Measurements from ENCODE around the gene MAPT.
"Not testable (repeated sequence)": the region's sequence is repeated elsewhere in the genome, so short reads cannot be mapped to it uniquely, and the experiment has no call there.

Gene MAPT

DNA sequence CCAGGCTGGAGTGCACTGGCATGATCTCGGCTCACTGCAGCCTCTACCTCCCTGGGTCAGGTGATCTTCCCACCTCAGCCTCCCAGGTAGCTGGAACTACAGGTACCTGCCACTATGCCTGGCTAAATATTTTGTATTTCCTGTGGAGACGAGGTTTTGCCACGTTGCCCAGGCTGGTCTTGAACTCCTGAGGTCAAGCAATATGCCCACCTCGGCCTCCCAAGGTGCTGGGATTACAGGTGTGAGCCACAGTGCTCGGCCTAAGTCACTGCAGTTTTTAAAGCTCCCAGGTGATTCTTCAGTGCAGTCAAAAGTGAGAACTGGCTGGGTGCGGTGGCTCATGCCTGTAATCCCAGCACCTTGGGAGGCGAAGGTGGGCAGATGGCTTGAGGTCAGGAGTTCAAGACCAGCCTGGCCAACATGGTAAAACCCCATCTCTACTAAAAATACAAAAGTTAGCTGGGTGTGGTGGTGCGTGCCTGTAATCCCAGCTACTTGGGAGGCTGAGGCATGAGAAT lies 125.1 kb downstream of the MAPT start:
- not testable (repeated sequence) for DNase-seq

DNA sequence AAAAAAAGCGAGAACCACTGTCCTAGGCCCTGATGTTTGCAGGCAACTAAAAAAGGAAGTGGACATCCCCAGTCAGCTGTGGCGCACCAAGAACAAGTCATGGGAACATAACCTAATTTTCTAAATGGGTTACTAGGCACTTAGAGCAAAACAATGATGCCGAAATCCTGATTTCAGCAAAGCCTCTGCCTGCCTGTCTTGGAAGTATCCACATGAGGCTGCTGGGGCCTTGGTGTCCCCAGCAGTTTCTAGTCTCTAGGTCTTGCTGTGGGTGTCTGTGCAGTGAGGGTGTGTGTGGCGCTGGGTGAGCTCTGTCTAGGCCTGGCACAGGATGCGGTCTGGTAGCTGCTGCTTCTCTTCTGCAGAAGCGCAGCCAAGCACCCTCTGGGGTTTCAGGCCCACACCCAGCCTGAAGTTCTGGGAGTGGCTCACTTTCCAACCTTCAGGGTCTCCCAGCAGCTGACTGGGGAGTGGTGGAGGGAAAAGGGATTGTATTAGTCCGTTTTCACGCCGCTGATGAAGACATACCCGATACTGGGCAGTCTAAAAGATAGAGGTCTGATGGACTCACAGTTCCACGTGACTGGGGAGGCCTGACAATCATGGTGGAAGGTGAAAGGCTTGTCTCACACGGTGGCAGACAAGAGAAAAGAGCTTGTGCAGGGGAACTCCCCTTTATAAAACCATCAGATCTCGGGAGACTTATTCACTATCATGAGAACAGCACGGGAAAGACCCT lies 125.8 kb downstream of the MAPT start:
- DNase-seq, result no peak

DNA sequence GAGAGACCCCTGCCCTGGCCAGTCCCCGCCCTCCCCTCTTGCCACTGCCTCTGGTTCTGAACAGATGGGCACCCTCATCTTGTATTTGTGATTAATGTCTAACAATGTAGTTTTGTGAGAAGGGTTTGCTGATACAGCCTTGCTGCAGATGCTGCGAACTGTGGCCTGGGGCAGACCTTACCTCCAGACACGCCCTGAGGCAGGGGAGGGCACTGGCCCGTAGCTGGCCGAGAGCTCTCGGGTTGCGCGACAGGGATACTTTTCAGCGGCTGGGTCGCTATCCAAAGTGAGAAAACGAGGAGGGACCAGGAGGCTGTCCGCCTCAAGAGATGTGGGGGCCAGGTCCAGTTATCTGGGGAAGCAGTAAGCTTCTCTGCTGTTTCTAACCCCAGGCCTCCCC lies 126.6 kb downstream of the MAPT start:
- no peak for DNase-seq

DNA sequence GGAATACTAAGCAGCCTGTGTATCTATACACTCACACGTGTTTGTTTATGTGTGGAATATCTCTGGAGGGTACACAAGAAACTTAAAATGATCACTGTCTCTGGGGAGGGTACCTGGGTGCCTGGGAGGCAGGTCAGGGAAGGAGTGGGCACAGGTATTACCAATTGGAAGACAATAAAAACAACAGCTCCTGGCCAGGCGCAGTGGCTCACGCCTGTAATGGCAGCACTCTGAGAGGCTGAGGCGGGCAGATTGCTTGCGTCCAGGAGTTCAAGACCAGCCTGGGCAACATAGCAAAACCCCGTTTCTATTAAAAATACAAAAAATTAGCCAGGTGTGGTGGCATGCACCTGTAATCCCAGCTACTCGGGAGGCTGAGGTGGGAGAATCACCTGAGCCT lies 129.0 kb downstream of the MAPT start:
- DNase-seq, result not testable (repeated sequence)

DNA sequence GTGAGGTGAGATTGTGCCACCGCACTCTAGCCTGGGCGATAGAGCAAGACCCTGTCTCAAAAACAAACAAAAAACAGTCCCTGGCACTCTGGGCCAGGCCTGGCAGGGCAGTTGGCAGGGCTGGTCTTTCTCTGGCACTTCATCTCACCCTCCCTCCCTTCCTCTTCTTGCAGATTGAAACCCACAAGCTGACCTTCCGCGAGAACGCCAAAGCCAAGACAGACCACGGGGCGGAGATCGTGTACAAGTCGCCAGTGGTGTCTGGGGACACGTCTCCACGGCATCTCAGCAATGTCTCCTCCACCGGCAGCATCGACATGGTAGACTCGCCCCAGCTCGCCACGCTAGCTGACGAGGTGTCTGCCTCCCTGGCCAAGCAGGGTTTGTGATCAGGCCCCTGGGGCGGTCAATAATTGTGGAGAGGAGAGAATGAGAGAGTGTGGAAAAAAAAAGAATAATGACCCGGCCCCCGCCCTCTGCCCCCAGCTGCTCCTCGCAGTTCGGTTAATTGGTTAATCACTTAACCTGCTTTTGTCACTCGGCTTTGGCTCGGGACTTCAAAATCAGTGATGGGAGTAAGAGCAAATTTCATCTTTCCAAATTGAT lies 129.5 kb downstream of the MAPT start:
- DNase-seq, result no peak

DNA sequence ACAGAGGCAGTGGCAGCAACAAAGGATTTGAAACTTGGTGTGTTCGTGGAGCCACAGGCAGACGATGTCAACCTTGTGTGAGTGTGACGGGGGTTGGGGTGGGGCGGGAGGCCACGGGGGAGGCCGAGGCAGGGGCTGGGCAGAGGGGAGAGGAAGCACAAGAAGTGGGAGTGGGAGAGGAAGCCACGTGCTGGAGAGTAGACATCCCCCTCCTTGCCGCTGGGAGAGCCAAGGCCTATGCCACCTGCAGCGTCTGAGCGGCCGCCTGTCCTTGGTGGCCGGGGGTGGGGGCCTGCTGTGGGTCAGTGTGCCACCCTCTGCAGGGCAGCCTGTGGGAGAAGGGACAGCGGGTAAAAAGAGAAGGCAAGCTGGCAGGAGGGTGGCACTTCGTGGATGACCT lies 130.2 kb downstream of the MAPT start:
- DNase-seq, result no peak

DNA sequence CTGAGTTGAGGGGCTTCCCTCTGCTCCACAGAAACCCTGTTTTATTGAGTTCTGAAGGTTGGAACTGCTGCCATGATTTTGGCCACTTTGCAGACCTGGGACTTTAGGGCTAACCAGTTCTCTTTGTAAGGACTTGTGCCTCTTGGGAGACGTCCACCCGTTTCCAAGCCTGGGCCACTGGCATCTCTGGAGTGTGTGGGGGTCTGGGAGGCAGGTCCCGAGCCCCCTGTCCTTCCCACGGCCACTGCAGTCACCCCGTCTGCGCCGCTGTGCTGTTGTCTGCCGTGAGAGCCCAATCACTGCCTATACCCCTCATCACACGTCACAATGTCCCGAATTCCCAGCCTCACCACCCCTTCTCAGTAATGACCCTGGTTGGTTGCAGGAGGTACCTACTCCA lies 130.7 kb downstream of the MAPT start:
- DNase-seq, result no peak

DNA sequence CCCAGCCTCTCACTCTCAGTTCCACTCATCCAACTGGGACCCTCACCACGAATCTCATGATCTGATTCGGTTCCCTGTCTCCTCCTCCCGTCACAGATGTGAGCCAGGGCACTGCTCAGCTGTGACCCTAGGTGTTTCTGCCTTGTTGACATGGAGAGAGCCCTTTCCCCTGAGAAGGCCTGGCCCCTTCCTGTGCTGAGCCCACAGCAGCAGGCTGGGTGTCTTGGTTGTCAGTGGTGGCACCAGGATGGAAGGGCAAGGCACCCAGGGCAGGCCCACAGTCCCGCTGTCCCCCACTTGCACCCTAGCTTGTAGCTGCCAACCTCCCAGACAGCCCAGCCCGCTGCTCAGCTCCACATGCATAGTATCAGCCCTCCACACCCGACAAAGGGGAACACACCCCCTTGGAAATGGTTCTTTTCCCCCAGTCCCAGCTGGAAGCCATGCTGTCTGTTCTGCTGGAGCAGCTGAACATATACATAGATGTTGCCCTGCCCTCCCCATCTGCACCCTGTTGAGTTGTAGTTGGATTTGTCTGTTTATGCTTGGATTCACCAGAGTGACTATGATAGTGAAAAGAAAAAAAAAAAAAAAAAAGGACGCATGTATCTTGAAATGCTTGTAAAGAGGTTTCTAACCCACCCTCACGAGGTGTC lies 131.3 kb downstream of the MAPT start:
- DNase-seq, result no peak

DNA sequence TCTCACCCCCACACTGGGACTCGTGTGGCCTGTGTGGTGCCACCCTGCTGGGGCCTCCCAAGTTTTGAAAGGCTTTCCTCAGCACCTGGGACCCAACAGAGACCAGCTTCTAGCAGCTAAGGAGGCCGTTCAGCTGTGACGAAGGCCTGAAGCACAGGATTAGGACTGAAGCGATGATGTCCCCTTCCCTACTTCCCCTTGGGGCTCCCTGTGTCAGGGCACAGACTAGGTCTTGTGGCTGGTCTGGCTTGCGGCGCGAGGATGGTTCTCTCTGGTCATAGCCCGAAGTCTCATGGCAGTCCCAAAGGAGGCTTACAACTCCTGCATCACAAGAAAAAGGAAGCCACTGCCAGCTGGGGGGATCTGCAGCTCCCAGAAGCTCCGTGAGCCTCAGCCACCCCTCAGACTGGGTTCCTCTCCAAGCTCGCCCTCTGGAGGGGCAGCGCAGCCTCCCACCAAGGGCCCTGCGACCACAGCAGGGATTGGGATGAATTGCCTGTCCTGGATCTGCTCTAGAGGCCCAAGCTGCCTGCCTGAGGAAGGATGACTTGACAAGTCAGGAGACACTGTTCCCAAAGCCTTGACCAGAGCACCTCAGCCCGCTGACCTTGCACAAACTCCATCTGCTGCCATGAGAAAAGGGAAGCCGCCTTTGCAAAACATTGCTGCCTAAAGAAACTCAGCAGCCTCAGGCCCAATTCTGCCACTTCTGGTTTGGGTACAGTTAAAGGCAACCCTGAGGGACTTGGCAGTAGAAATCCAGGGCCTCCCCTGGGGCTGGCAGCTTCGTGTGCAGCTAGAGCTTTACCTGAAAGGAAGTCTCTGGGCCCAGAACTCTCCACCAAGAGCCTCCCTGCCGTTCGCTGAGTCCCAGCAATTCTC lies 132.1 kb downstream of the MAPT start:
- DNase-seq, result no peak

DNA sequence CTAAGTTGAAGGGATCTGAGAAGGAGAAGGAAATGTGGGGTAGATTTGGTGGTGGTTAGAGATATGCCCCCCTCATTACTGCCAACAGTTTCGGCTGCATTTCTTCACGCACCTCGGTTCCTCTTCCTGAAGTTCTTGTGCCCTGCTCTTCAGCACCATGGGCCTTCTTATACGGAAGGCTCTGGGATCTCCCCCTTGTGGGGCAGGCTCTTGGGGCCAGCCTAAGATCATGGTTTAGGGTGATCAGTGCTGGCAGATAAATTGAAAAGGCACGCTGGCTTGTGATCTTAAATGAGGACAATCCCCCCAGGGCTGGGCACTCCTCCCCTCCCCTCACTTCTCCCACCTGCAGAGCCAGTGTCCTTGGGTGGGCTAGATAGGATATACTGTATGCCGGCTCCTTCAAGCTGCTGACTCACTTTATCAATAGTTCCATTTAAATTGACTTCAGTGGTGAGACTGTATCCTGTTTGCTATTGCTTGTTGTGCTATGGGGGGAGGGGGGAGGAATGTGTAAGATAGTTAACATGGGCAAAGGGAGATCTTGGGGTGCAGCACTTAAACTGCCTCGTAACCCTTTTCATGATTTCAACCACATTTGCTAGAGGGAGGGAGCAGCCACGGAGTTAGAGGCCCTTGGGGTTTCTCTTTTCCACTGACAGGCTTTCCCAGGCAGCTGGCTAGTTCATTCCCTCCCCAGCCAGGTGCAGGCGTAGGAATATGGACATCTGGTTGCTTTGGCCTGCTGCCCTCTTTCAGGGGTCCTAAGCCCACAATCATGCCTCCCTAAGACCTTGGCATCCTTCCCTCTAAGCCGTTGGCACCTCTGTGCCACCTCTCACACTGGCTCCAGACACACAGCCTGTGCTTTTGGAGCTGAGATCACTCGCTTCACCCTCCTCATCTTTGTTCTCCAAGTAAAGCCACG lies 133.0 kb downstream of the MAPT start:
- peak; percentile 26 for DNase-seq

DNA sequence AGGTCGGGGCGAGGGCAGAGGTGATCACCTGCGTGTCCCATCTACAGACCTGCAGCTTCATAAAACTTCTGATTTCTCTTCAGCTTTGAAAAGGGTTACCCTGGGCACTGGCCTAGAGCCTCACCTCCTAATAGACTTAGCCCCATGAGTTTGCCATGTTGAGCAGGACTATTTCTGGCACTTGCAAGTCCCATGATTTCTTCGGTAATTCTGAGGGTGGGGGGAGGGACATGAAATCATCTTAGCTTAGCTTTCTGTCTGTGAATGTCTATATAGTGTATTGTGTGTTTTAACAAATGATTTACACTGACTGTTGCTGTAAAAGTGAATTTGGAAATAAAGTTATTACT lies 133.6 kb downstream of the MAPT start:
- DNase-seq, result no peak

DNA sequence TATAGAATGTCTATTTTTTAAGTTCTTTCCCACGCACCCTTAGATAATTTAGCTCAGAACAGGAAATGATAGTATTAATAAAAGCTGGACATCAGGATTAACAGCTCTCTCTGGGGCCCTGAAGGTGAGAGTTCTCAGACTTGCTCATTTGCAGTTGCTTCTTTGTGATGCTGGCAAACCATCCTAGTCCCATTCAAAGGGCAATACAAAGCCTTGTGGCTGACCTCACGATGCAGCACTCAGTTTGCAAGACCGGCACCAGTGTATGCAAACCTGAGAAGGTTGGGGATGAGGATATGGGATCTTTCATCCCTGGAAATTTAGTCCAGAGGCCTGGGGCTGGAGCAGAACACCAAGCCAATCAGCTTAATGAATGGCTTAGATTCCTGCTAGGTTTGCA lies 134.0 kb downstream of the MAPT start:
- DNase-seq, result no peak

DNA sequence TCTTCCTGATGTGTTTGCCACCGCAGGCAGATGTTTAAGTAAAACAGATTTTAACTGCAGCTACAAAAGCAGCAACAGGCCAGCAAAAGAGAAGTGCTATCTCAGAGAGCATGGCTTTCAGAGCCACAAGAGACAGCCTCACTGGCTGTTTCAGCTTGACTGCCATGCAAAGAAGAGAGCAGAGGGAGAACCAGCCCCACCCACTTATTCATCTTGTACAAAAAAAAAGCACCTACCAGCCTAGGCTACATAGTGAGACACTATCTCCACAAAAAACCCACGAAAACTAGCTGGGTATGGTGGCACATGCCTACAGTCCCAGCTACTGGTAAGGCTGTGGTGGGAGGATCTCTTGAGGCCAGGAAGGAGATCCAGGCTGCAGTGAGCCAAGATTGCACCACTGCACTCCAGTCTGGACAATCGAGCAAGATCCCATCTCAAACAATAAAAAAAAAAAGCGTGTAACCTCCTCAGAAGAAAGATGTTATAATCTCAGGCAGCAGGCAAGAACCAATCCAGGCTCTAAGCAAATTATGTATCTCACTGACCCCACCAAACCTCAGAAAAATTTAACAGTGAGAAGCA lies 134.7 kb downstream of the MAPT start:
- DNase-seq, result no peak

DNA sequence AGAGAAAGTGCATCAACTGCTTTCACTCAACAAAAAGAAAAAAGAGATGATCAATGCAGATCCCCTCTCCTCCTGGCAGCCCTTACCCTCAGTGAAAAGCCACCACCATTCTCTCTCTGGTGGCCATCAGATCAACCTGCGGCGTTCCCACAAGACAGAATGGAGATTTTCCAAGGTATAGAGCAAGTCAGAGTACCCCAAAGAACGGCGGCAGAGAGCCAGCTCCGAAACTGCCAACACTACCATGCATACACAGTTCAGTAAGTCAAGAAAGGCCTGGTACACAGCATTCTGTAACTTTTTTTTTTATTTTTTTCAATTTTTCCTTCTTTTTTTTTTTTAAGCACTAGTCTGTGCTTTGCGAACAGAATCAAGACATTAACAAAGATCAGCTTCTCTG lies 135.3 kb downstream of the MAPT start:
- no peak for DNase-seq

DNA sequence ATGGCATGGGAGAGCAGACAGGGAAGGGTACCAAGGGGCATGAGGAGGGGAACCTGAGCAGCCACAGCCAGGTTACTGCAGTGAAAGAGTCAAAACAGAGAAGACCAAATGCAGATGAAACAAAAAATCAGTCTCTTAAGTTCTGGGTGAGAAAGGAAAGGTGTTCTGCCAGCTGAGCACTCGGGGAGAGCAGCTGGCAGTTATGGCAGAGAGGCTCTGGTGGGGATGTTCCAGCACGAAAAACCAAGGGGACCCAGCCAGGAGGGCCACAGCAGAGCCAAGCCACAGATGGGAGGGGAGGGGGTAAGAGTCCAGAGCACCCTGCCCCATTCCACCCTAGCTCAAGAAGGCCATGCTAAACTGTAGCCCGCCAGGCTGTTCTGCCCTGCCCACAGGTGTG lies 136.4 kb downstream of the MAPT start:
- DNase-seq, result no peak

DNA sequence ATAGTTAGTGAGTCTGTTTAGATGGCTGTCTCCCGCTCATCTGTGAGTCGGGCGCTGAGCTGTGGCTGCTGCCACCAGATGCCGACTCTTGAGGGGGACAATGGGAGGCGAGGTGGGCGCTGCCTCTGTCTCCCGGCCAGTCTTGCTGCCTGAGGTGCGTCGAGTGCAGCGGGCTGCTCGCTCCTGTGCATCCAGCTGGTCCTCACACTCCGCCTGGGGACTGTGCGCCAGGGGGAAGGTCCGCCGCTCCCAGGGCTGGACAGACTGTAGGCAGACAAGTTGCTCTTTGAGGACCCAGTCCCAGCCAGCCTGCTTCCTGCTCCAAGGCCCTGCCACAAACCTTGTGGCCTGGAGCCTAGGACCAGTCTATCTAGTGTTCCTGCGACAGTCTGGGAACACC lies 137.1 kb downstream of the MAPT start:
- no peak for DNase-seq

DNA sequence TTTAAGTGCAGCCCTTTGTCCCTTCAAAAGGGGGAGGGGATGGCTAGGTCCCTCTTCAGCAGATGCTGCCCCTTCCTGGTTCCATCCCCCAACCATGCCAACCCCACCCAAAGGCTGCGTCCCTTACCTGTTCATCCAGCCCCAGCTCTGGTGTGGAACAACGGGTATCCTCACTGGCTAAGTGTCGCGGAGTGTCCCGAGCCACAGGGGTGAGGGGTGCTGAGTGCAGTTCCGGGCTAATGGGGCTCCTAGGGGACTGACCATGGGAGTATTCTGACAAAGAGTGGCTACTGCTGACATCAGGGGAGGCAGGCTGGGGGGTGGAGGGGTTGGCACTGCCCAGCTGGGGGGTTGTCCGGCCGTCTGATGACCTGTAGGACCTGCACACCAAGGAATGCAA lies 137.6 kb downstream of the MAPT start:
- no peak for DNase-seq

DNA sequence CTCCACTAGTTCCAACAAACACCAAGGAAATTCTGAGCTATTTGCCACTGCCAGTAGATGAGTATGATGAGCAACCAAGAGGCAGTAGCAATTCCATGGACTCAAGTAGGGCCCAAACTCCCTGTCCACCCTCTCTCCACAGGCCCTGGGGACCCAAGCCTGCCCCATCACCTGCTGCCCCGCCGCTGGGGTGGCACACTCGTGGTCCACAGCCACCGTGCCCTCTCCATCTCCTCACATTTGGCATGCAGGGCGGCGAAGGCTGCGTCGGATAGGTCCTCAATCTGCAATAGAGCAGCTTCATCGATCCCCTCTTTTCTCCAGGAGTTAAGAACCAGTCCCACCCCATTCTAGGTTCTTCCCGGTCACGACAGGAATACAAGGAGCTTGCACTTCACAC lies 138.6 kb downstream of the MAPT start:
- no peak for DNase-seq

DNA sequence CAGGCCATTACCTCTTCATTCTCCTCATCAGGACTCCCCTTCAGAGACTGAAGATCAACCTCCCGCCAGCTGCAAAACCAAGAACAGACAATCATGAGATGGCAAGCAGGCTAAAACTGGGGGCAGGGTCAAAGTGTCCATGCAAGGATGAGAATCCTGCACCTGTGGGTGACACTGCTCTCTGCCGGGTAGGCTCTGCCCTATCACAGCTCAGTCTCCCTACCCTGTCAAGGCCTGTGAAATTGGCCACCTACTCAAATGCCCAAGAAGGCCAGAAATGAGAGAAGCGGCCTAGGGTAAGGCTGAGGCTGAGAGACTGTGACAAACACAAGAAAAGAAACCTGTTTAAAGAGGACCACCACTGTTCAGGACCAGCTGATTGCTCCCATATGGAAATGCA lies 139.0 kb downstream of the MAPT start:
- DNase-seq, result no peak

DNA sequence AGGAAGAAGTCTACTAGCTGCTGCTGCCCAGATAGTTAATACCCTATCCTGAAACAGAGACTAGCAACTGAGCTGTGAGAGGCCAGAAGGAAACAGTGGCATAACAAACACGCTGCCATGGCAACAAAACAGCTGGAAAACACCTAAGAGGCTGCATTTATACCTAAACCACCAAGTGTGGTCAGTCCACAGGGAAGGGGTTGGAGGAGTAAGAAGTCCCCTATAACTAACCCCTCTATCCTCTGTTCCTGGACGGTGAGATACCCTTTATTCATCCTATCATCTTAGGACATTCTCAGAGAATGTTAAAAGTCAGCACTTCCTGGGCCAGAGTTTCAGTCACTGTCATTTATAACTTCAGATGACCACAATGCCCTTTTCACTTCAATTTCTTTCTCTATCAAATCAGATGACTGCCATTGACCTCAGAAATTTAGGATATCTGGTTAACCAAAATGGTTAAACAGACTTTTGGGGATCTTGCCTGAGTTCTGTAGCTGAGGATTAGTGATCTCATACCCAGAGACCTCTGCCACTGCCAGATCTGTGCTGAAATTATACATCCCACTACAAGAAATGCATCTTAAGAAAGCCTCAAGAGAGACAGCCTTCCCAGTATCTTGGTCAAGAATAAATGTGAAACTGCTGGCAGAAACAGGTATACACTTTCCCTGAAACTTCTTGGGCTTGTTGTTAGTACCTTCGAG lies 140.9 kb downstream of the MAPT start:
- DNase-seq, result no peak

DNA sequence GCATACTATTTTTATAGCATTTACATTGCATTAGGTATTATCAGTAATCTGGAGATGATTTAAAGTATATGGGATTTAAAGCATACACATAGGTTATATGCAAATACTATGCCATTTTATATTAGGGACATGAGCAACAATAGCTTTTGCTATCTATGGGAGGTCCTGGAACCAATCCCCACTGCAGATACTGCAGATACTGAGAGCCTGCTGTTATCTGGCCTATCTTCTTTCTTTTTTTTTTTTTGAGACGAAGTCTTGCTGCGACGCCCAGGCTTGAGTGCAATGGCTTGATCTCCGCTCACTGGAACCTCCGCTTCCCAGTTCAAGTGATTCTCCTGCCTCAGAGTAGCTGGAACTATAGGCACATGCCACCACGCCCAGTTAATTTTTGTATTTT lies 142.1 kb downstream of the MAPT start:
- DNase-seq, result no peak
